Activated CD4-positive, alpha-beta T cell treated with anti-CD3 and anti-CD28 coated beads for 1 hour (primary cell): ENCODE data around the gene PLA2G6.
"Not testable (repeated sequence)": the region's sequence is repeated elsewhere in the genome, so short reads cannot be mapped to it uniquely, and the experiment has no call there.

Source experiments
- DNase-seq: peaks from one replicate; pipeline ENCODE4 v3.0.0-alpha.2; 2020

Gene PLA2G6

DNA sequence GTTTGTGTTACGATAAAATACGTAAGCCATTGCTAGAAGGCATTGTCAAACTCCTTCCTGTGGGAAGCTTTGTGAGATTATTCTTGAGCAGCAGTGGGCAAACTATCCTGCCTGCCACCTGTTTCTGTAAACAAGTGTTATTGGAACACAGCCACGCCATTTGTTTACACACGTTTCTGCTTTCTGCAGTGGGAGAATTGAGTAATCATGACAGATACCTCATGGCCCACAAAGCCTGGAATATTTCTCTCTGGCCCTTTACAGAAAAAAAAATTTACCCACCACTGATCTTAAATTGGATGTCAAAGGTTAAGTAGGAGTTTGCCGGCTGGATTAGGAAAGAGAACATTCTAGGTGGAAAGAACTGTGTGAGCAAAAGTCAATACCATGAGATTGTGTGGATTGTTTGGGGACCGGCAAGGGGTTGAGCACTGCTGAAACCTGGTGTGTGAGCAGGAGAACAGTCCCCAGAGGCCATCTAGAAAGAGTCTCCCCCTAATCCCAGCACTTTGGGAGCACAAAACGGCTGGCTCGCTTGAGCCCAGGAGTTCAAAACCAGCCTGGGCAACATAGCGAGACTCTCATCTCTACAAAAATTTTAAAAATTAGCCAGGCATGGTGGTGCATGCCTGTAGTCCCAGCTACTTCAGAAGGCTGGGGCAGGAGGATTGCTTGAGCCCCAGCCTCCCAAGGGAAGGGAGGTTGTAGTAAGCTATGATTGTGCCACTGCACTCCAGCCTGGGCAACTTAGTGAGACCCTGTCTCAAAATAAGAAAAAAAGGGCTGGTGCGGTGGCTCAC lies 6.0 kb upstream of the PLA2G6 start:
- no peak for DNase-seq

DNA sequence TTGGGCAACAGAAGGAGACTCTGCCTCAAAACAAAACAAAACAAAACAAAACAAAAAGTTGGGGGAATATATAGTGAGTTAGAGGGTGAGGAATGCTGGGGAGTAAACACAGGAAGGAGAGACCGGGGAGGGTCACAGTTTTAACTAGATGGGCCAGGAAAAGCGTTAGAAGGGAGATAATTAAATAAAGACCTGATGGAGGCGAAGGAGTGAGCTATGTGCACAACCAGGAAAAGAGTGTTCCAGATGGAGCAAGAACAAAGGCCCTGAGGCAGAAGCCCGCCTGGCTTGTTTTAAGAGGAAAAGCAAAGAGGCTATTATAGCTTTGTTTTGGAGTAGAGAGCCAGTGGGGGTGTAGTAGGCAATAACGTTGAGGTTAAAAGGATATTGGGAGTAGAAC lies 4.8 kb upstream of the PLA2G6 start:
- DNase-seq: no peak

DNA sequence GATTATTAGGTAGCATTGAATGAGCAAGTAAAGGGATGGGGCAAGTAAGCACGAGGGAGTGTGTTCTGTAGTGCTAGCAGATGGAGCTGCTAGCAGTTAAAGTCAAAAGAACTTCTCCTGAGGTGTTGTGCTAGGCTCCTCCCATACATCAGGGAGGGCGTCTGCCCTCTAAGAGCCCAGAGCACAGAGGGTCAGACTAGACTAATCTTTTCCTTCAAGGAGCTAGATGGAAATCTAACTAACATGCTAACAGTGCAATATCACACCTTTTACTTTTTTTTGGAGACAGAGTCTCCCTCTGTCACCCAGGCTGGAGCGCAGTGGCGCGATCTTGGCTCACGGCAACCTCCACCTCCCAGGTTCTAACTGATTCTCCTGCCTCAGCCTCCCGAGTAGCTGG lies 3.2 kb upstream of the PLA2G6 start:
- DNase-seq: no peak

DNA sequence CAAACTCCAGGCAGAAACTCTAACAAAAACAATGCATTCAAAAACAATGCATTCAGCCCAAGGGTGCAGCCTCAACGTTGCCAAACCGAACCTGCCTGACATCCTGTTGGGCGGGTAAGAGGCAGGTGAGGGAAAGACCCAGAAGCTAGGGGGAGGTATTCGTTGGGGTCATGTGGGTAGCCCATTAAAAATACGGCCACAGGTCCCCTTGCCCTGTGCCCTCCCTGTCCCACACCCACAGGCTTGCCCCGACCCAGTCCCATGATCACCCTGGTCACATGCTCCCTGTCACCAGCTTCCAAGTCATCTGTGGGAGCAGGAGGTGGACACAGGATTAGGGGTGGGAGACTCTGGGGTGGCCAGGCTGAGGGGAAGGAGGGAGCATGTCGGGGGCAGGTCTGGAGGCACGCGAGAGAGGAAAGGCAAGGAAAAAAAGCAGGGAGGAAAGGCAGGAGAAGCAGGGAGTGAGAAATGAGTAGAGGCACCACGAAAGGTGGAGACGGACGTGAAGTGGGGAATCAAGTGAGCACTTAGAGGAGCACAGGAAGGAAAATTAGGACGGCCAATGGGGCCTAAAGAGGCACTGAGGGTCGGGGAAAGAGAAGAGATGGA lies 683 bp downstream of the PLA2G6 start:
- DNase-seq: no peak

DNA sequence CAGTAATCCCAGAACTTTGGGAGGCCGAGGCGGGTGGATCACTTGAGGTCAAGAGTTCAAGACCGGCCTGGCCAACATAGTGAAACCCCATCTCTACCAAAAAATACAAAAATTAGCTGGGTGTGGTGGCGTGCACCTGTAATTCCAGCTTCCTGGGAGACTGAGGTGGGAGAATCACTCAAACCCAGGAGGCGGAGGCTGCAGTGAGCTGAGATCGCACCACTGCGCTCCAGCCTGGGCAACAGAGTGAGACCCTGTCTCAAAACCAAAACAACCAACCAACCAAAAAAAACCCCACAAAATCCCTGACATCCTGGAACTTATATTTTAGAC lies 3.1 kb downstream of the PLA2G6 start:
- not testable (repeated sequence) for DNase-seq

DNA sequence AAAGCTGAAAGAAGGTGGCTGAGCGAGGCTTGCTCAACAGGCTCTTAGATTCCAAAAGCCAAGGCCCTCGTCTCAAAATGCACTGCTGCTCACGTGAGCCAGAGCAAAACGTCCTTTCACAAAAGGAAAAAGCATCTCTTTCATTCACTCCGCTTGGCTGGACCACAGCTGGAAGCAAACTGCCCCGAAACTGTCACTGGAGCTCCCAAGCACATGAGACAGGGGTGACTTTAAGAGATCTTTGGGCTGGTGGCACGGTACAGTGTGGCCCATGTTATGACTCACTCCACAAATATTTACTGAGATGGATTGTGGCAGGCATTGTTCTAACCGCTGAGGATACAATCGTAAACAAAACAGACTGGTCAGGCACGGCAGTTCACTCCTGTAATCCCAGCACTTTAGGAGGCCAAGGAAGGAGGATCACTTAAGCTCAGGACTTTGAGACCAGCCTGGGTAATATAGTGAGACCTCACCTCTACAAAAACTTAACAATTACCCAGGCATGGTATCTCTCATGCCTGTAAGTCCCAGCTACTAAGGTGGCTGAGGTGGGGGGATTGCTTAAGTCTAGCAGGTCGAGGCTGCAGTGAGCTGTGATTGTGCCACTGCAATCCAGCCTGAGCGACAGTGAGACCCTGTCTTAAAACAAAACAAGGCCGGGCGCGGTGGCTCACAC lies 3.6 kb downstream of the PLA2G6 start:
- DNase-seq: no peak

DNA sequence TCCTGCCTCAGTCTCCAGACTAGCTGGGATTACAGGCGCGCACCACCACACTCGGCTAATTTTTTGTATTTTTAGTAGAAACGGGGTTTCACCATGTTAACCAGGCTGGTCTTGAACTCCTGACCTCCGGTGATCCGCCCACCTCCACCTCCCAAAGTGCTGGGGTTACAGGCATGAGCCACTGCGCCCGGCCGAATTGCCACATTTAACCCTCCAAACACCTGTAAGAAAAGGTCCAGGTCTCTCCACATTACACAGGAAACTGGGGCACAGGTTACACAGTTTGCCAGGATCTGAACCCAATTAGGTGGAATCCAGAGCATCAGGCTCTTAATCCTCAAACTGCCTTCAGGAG lies 4.1 kb downstream of the PLA2G6 start:
- DNase-seq: not testable (repeated sequence)

DNA sequence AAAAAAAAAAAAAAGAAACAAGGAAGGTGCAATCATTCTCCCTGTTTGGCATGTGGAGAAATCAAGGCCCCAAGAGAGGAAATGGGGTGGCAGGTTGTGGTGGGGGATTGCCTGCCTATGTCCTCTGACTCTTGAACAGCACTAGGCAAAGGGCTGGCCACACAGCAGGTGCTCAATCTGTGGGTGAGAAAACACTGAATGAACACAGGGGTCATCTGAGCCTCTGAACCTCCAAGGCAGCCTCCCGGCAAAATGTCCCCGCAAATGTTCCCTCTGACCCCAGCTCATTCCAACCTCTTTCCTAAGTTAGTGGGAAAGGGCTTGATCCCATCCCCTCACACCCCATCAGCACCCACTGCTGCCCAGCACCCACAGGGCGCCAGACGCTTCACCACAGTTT lies 4.6 kb downstream of the PLA2G6 start:
- no peak for DNase-seq

DNA sequence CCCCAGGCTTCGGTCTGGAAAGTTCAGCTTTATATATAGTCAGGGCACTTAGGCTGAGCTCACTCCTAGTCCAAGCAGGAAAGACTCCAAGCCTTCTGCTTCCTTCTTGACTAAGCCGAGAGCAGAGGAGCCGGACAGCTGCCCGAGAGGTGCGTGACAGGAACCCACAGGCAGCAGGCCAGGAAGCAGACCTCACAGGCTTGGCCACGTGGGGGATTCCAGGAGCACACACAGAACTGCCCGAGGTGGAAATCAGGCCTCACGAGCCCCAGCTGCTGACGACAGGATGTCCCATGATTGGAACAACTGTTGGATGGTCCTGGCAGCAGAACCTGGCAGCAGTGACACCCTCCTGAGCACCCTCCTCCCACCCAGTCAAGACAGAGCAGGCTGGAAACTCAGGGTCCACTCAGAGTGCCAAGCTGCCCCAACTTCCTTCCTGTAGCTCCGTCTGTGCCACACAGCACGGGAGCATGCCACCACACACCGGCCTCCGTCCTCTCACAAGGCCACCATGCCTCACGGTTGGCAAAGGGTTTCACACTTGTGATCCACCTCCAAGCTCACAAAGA lies 5.4 kb downstream of the PLA2G6 start:
- DNase-seq: no peak

DNA sequence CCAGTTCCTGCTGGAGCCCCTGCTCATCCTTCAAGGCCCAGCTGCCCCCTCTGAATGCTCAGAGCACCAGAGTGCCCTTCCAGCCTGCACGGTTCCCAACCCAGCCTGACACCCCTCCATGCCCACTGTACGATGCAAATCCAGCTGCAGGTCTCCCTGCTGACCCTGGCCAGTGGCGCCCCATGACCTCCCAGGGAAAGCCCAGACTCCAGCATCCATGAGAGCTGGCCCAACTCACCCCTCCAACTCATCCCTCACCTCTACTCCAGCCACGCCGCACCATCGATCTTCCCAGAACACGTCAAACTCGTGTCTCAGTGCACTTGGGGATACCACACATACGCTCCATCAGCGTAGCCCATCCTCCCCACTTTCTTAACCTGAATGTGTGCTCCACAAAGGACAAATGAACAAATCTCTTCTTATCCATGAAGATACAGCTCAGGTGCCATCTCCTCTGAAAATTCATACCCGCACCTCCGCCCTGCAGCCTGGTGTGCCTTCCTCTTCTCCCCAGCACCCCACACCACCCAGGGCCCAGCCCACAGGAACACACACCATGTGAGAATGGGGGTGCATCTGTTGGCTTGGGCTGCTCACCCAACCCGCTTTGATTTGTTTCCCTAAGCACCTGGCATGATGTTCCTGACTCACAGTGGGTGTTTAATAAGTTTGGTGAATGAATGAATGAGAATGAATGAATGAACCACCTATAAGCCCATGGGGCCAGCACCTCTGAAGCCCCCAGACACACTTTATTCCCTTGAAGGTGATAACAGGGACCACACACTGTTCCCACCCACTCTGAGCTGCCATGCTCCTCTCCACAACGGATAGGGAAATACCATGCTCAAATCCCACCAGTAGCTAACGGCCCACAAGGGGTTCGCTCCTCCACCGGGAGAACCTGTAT lies 6.2 kb downstream of the PLA2G6 start:
- DNase-seq: no peak

DNA sequence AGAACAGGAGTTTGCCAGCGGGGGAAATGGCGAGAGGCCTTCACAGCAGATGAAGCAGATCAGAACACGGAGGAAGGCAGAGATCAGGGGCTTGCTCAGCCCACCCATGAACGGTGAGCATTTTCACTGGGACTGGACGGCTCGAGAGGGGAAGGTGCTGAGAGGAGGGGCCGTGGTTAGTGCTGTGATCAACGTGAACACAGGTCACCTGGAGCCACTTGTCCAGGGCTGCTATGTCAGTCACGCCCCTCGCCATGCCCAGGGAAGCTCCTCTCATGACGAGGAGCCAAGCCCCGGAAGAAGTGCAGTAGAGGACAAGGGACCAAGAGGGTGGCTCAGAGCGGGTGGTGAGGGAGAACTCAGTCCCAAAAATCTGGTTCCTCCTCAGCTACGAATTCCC lies 7.0 kb downstream of the PLA2G6 start:
- DNase-seq: no peak

DNA sequence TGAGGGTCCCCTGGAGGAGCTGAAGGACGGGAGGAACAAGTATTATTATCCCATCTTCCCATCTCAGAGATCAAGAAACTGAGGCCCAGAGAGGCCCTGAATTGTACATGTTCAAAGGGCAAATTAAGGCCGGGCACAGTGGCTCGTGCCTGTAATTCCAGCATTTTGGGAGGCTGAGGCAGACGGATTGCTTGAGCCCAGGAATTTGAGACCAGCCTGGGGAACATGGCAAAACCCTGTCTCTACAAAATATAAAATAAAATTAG lies 8.1 kb downstream of the PLA2G6 start:
- DNase-seq: no peak

DNA sequence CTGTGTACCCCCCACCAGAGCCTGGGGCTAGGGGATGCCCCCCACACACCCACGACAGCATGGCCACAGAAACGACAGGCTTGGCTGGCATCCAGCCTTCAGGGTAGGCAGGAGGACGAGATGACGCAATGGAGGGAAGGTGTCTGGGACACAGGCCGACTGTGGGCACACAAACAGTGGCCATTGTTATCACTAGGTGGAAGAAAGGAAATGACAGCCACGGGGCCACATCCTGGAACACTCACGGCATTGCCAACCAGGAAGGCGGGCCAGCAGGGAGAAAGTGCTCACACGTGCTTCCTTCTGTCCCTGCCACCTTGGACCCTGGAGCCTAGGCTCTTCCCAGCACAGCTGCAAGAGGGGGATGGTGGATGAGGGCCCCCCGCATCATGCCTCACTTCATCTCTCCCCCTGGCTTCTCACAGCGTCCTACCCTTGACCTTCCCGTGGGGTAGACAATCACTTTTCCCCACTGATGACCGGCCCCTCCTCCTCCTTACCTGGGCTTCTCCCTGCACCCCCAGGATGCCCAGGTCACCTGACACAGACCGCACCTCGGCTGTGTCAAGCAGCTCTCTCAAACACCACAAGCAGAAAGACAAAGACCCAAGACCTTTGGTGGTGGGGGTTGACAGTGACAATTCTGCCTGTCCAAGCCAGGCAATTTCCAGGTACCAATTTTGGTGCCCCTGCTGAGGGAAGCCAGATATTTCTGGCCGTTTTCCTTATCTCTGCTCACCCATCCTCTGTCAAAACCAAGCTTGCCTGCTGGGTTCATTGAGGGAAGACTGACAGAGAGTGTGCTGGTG lies 8.6 kb downstream of the PLA2G6 start:
- DNase-seq: no peak

DNA sequence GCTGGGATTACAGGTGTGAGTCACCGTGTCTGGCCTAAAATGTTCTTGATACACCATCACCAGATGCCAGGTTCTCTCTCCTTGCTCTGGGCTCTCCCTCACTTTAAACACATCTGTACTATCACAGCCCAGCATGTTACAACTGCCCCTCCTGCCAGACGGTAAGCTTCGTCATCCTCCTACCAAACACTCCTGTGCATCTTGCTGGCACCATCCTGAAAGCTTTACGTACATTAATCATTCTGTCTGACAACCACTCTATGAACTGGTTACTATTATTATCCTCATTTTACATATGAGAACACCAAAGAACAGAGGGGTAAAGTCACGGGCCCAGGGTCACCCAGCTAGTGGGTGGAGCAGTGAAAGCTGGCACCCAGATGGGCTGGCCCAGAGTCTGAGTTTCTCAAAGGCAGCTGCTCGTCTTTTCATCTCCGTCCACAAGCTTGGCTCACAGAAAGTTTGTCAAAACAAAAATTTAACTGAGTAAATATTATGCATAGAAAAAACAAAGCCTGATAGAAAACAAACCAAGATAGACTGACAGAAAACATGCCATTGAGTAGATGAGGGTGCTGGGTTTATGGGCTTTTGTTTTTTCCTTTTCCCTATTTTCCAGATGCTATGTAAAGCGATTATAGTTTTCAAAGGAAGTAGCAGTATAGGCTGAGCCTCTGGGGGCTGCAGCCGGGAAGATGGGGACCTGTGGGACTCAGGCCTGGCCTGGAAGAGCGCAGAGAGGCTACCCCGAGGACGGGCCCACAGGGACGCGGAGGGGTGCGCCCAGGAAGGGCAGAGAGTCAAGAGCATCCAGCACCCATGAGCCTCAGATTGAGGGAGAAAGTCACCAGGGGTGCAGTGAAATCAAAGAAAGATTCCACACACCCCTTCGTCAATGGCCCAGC lies 9.5 kb downstream of the PLA2G6 start:
- no peak for DNase-seq

DNA sequence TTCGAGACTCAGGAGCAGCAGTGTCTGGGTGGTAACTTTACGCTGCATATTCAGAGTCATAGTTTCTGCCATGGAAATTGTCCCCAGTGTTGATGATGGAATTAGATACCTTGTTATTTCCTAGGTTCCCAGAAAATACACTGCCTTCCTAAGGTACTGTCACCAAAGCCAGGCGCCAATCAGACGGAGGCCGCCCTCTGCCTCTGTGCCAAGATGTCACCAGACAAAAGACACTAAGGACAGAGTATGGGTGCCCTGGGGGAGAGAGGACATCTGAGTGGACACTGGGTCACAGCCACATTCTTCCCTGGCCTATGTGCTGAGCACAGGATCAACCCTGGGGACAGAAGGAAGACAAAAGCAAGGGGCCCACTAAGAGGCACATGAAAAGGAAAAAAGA lies 11.2 kb downstream of the PLA2G6 start:
- DNase-seq: no peak

DNA sequence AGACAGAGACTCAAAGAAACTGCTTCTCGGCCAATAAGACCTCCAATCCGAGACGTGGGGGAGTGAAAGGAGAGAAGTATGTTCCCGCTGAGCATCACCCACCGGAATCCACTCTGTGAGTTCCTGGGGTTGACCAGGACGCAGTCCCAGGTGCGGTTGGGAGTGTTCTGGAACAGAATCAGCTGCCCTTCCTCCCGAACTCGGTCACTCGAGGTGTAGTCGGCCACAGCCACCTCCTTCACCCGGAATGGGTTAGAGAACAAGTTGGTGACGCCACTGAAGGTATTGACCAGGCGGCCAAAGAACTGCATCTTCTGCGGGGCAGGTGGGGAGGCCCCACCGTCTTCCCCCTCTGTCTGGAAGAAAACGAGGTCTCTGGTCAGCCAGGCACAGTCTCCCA lies 12.5 kb downstream of the PLA2G6 start:
- no peak for DNase-seq

DNA sequence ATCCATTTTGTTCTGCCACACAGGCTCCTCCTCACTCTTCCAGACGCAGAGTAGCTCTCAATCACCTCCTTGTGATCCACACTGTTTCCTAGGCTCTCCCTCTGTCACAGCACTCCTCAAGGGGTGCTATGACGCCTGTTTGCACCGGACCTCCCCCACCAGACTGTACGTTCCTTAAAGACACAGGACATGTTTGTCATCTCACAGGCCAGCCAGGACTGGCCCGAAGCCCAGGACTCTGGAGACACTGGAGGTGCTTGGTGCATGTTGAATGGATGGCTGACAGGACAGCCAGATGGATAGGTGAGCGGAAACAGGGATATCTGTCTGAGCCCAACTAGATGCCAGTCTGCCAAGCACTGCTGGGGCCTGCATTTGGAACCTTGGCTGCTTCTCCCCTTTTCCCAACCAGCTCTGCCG lies 13.6 kb downstream of the PLA2G6 start:
- no peak for DNase-seq

DNA sequence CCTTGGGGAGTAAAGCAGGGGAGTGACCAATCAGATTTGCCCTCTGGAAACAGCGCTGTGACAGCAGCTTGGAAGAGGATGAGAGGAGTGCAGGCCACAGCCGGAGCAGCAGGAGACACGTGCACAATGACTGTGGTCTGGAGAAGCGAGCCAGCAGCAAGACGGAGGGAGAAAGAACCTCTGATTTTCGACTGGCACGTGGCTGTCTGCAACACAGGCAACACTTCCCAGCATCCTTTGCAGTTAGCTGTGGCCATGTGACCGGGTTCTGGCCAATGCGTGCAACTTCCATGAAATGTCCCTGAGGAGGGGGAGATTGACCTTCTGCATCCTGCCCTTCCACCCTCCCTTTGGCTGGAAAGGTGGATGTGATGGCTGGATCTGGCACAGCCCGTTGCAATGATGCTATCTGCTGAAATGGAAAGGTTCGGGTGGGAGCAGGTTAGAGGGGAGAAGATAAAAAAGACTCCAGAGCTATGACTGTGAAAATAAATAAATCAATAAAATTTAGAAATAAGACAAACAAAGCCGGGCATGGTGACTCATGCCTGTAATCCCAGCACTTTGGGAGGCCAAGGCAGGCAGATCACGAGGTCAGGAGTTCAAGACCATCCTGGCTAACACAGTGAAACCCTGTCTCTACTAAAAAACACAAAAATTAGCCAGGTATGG lies 15.6 kb downstream of the PLA2G6 start:
- DNase-seq: no peak

DNA sequence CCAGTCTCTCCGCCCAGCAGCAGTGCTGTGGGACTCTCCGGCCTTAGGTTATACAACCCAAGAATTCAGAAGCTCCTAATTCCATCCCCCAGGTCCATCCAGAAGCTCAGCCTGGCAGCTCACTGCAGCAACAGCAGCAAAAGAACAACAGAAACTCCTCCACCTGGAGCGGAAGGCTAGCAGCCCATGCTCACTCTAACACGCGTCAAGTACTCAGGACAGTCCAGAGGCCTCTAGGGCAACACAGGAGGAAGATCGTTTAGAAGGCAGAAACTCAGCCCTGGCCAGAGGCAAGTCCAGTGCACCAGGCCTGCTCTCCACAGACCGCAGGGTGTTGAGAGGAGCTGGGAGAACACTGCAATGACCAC lies 17.1 kb downstream of the PLA2G6 start:
- DNase-seq: no peak

DNA sequence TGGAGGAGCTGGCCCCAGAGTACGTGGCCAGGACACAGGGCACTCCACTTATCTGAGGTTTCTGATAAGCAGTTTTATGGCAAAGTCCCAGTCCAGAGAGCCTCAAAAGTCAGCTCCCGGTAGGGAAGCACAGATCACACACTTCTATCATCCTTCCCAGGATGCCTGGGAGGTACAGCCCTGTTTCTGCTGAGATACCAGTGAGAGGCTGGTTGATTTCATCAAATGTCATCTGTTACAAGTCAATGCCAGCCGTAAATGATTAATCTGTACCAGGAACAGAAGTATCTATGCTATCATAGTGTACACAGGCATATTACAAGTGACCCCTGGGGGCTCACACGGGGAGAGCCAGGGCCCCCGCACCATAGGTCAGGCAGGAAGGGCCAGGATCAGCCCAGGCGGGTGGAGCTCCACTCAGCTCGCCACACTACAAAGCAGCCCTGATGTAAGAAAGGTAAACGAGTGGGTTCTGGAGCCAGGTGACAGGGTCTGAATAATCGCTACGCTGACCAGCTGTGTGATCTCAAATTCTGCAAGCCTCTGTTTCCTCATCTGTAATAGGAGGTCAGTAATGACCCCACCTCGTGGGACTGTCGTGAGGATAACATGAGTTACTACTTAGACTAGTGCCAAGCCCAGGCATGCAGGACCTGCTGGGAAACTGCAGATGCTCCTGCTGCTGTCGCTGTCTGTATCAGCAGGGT lies 17.6 kb downstream of the PLA2G6 start:
- no peak for DNase-seq
